T-cell (primary cell): Measurements from ENCODE around the gene TSPAN4. TPM values are rescaled to one million over a fixed set of nuclear protein-coding genes. Genes with fewer than 3 reads are reported as not detected.

Experiments used
- ATAC-seq, 4 experiments: fragments of 200-7000 bp in 3 of 4; fragments of 150-1000 bp in 1 of 4; cut with Tn5 transposase; replicated peaks in 1 of 4; 1 replicate in 3 of 4; 2 replicates in 1 of 4; pipeline ENCODE4 v1.10.0; 2021; ENCODE audit warnings: moderate library complexity in 3 of 4, mild to moderate bottlenecking in 2 of 4, moderate number of reproducible peaks in 1 of 4
- CTCF ChIA-PET, 2 donors: fragments of 300-600 bp; sonication (Branson Sonifier 250); formaldehyde crosslinking; loops; one replicate each; lab custom pipeline; 2022; ENCODE audit warnings: antibody characterized with exemption in 2 of 2; lab: Charles Lee
- POLR2A ChIA-PET, 2 donors: fragments of 300-600 bp; sonication (Branson Sonifier 250); formaldehyde crosslinking; loops; one replicate each; lab custom pipeline; 2022; ENCODE audit warnings: antibody characterized with exemption in 2 of 2; lab: Charles Lee
- DNase-seq, 35 experiments: peaks; one replicate each; pipeline versions ENCODE4 v3.0.0 to v3.0.0-alpha.2; 2013 to 2023
- H3K27ac ChIP-seq: one replicate; pipeline ENCODE4 v1.5.1; 2013; ENCODE audit warnings: low read length
- H3K27me3 ChIP-seq, 2 experiments: replicated peaks in 1 of 2; 1 replicate in 1 of 2; 2 replicates in 1 of 2; pipeline versions ENCODE4 v1.6.1 to v1.7.0; 2013; ENCODE audit warnings: low read length in 1 of 2, mixed read lengths in 1 of 2; ENCODE audit not compliant: control insufficient read depth in 2 of 2, insufficient read depth in 2 of 2; ENCODE audit errors: extremely low read depth in 1 of 2
- H3K36me3 ChIP-seq, 2 donors: 1 replicate in 1 of 2; 2 replicates in 1 of 2; pipeline versions ENCODE4 v1.6.1 to v1.7.0; 2013; ENCODE audit warnings: low read length in 1 of 2; ENCODE audit not compliant: control insufficient read depth in 2 of 2, insufficient read depth in 1 of 2; ENCODE audit errors: extremely low read depth in 1 of 2
- H3K4me1 ChIP-seq, 2 experiments: 1 replicate in 1 of 2; 2 replicates in 1 of 2; pipeline versions ENCODE4 v1.6.1 to v1.7.0; 2013; ENCODE audit warnings: low read length in 2 of 2, mixed read lengths in 1 of 2; ENCODE audit not compliant: insufficient read depth in 2 of 2, control insufficient read depth in 1 of 2; ENCODE audit errors: extremely low read depth in 1 of 2
- H3K4me3 ChIP-seq, 2 donors: 1 replicate in 1 of 2; 2 replicates in 1 of 2; pipeline versions ENCODE4 v1.5.1 to v1.7.0; 2013; ENCODE audit warnings: mild to moderate bottlenecking in 2 of 2, low read length in 1 of 2, moderate library complexity in 1 of 2; ENCODE audit not compliant: control insufficient read depth in 1 of 2; ENCODE audit errors: extremely low read depth in 1 of 2
- H3K9me3 ChIP-seq: 2 replicates; pipeline ENCODE4 v1.7.0; 2013
- H3K27ac Mint-ChIP-seq, 2 donors: one replicate each; pipeline ENCODE4 v1.8.0; 2020 to 2021; ENCODE audit warnings: mild to moderate bottlenecking in 2 of 2, mixed read lengths in 2 of 2
- H3K27me3 Mint-ChIP-seq, 2 donors: one replicate each; pipeline ENCODE4 v1.8.0; 2021 to 2022; ENCODE audit warnings: mixed read lengths in 2 of 2
- H3K36me3 Mint-ChIP-seq: one replicate; pipeline ENCODE4 v1.8.0; 2021; ENCODE audit warnings: mixed read lengths
- H3K4me1 Mint-ChIP-seq, 3 donors: one replicate each; pipeline ENCODE4 v1.8.0; 2020 to 2022; ENCODE audit warnings: mixed read lengths in 3 of 3, mild to moderate bottlenecking in 1 of 3
- H3K4me3 Mint-ChIP-seq, 3 donors: one replicate each; pipeline ENCODE4 v1.8.0; 2020 to 2022; ENCODE audit warnings: mild to moderate bottlenecking in 3 of 3, mixed read lengths in 3 of 3, moderate library complexity in 3 of 3
- H3K9me3 Mint-ChIP-seq, 3 donors: one replicate each; pipeline ENCODE4 v1.8.0; 2020 to 2022; ENCODE audit warnings: mixed read lengths in 3 of 3
- WGBS: methylation state at CpG from one replicate; pipeline ENCODE4 v1.1.5; 2013; ENCODE audit warnings: missing lambda C conversion rate; ENCODE audit not compliant: insufficient coverage; 5-methylcytosine and 5-hydroxymethylcytosine counted together
- total RNA-seq, 35 experiments: library from RNA in 6 of 35; stranded (reverse) in 6 of 35; fragments of 120-200 nt in 1 of 35; gene quantifications; one replicate each; pipeline versions ENCODE4 v1.2.1 to v1.2.4 and lab custom pipeline; 2013 to 2026

TSPAN4 gene
- total RNA-seq, 5 donors from 2014 or later (not counting 1 experiment from before 2014, with no cell fraction given), result 3.1 to 5.8 (median 4.4) TPM

DNA sequence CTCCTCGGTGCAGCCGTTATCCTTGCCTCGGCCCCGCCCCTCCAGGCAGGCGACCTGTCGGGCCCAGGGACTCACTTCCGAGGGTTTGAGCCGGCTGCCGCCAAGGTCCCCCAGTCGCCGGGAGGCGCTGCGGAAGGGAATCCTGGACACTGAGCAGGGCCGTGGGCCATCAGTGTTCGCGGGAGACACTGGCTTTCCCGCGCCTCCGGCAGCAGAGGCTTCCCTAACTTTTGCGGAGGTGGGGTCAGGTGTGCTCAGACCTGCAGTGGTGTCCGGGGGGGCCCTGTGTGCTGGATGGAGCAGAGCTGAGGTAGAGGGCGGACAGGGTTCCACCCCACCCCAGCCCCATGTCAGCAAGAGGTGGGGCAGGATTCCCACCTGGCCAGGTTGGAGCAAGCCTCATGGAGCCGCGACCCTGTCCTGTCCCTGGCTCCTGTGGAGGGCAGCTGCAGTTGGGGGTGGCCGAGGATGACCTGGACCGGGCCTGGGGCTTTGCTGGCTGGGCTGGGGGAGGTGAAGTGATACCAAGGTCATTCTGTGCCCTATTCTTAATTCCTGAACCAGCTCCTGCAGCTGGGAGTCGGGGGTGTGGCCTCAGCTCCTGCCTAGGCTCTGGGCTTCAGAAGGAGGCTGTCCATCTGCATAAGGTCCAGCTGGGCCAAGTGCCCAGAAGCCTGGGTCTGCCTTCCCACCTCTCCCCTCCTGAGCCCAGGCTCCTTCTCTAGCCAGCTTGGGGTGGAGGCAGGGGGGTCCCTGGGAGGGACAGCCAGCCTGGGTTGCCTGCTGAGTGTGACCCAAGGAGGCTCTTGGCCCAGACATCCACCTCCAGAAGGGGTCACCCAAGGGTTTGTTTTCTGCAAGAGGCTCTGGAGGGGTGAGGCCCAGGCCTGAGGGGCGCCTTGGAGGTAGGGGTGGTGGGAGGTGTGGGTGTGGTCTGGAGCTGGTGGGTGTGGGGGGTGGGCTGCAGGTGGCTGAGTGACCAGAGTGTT is 8.4 kb downstream of the TSPAN4 start:
- peaks cover 0 to 8% (median 5%) of the 10 kb centered on the region in 3 donors for H3K4me1 Mint-ChIP-seq
- peaks cover 0 to 58% of the 10 kb centered on the region in 2 experiments for H3K27me3 ChIP-seq
- H3K4me3 Mint-ChIP-seq, result peak overlapping the region; percentile 28 to 49 (median 48)
- no peaks in the 10 kb centered on the region for H3K9me3 Mint-ChIP-seq
- WGBS, result 93% methylated on average over 24 of the region's 28 CpGs
- peaks cover 0 to 2% of the 10 kb centered on the region in 2 donors for H3K27me3 Mint-ChIP-seq
- no peaks in the 10 kb centered on the region for H3K9me3 ChIP-seq
- POLR2A ChIA-PET, result no interaction called here
- CTCF ChIA-PET, result interaction anchor here (0.6 kb wide), 2 partner anchors 194 to 517 kb away, joined by 6 to 8 read pairs; no protein-coding TSS in a partner anchor
- no peak overlapping the region for H3K4me3 ChIP-seq
- H3K4me1 ChIP-seq, result peaks cover 3 to 18% of the 10 kb centered on the region in 2 experiments
- H3K36me3 Mint-ChIP-seq, result no peaks in the 10 kb centered on the region
- DNase-seq (no peak), ATAC-seq (no peak)
- no peak overlapping the region for H3K27ac ChIP-seq
- no peak overlapping the region for H3K27ac Mint-ChIP-seq
- no peaks in the 10 kb centered on the region for H3K36me3 ChIP-seq

DNA sequence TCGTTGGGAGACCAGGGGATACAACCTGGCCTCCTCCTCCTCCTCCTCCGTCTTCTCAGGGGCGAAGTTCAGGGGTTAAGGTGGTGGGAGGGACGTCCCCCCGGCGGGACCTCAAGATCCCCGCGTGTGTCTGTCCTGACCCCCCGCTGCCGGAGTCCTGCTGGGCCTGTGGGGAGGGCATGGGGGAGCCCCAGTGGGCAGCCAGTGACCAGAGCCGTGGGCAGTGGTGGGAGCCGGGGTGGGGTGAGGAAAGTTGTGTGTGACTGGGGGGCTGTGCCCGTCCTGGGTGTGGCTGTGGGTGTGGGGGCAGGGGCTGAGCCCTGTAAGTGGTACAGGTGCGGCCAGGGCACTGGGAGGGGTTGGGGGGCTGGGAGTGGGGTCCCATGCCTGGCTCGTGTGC is 10.1 kb downstream of the TSPAN4 start:
- no peaks in the 10 kb centered on the region for H3K9me3 ChIP-seq
- H3K4me3 ChIP-seq, result no peak overlapping the region
- Mint-ChIP-seq H3K4me3 (no peak overlapping the region), H3K27ac (no peak overlapping the region), H3K9me3 (no peaks in the 10 kb centered on the region), H3K36me3 (no peaks in the 10 kb centered on the region), H3K4me1 (peaks cover 0 to 11% (median 5%) of the 10 kb centered on the region in 3 donors), H3K27me3 (peaks cover 0 to 2% of the 10 kb centered on the region in 2 donors)
- WGBS, result 85% methylated on average over 12 of the region's 15 CpGs
- ATAC-seq, result no peak
- H3K27me3 ChIP-seq, result peaks cover 0 to 42% of the 10 kb centered on the region in 2 experiments
- ChIA-PET POLR2A (interaction anchor here in 1 of 2 donors (0.6 kb wide), 1 partner anchor 10 kb away, joined by 3 read pairs; the partner anchor contains the start of gene TSPAN4), CTCF (no interaction called here)
- no peaks in the 10 kb centered on the region for H3K36me3 ChIP-seq
- no peak overlapping the region for H3K27ac ChIP-seq
- H3K4me1 ChIP-seq, result peaks cover 3 to 23% of the 10 kb centered on the region in 2 experiments
- no peak for DNase-seq

DNA sequence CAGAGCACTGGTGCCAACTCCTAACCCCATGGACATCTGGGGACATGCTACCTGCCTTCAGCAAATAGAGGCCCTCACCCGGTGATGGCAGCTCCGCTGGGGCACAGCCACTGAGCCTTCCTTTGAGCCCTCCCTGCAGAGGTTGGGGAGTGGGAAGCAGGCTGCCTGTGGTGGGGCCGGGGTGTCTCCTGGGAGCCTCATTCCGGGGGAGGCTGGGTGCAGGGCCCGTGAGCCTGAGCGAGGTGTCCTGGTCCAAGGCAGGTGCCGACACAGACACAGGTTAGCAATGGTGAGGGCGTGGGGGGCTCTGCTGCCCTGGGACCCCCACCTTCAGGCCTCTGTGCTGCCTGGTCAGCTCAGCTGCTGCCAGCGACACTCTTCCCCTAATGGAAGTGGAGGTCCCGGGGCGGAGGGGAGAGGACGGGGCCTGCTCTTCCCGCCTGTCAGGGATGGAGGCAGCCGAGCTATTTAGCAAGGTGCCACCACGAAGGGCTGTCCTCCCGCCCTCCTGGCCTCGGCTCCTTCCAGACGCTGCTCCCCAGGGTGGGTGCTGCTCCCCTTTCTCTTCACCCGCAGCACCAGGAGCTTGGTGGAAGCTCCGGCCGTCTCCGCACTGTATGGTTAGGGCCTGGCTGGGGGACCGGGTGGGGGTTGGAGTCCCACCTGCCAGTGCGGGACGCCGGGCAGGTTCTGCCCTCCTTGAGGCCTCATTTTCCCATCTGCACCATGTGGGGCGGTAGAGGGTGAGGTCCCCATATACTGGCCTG is 11.2 kb downstream of the TSPAN4 start:
- peaks cover 0 to 31% of the 10 kb centered on the region in 2 experiments for H3K27me3 ChIP-seq
- Mint-ChIP-seq H3K4me3 (no peak overlapping the region), H3K27me3 (no peaks in the 10 kb centered on the region), H3K27ac (no peak overlapping the region), H3K4me1 (peaks cover 0 to 6% (median 0%) of the 10 kb centered on the region in 3 donors), H3K36me3 (no peaks in the 10 kb centered on the region), H3K9me3 (no peaks in the 10 kb centered on the region)
- no peak overlapping the region for H3K27ac ChIP-seq
- no peaks in the 10 kb centered on the region for H3K9me3 ChIP-seq
- DNase-seq, result no peak
- ATAC-seq, result no peak
- H3K4me3 ChIP-seq, result no peak overlapping the region
- 84% methylated on average over 22 of the region's 27 CpGs for WGBS
- ChIA-PET POLR2A (interaction anchor here in 1 of 2 donors (0.6 kb wide), 1 partner anchor 11 kb away, joined by 3 read pairs; the partner anchor contains the start of gene TSPAN4), CTCF (no interaction called here)
- peaks cover 3 to 13% of the 10 kb centered on the region in 2 experiments for H3K4me1 ChIP-seq
- H3K36me3 ChIP-seq, result no peaks in the 10 kb centered on the region

DNA sequence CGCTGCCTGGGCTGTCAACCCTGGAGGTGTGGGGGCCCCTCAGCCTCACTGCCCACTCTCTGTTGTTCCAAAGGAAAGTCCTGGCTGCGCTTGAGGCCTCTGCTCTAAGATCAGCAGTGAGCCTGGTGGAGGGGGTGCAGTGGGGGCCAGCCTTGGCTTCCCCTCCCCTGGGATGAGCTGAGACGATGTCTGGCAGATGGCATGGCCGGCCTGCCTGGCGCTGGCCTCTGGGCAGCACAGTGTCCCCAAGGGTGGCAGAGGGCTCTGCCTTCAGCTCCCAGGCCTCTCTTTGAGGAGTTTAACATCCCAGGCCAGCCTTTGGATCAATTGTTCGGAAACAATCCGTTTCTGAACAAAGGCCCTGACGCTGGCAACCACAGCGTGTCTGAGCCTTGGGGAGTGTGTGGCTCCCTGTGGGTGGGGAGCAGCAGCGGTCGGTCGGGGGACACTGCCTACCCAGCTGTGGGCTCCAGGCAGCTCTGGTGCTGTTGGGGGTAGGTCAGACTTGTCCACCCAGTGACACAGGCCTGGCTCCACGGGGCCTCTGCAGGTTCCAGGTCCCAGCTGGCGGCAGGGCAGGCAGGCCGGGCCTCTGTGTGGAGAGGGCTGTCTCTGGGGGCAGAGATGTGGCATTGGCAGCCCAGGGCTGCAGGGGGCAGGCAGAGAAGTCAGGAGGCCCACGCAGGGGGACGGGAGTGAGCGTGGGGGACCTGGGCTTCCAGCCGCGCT is 12.1 kb downstream of the TSPAN4 start:
- ATAC-seq, result no peak

DNA sequence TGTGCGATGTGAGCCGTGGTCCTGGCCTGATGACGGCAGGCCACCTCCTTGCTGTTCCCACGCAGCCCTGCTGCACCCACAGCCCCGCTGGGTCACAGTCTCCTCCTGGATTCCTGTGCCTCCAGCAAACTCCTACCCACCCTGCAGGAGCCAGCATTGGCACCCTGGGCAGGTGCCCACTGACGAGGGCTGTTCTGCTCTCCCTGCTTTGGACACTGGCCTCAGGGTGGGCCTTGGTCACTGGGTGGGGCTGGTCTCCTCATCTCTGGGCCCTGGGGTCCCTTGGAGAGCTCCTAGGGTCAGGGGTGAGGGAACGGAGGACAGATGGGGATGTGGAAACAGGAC is 12.7 kb downstream of the TSPAN4 start:
- DNase-seq, result no peak
- POLR2A ChIA-PET, result no interaction called here
- no peaks in the 10 kb centered on the region for H3K9me3 Mint-ChIP-seq

More for the DNA sequence above, 12.1 kb downstream of the TSPAN4 start:
- POLR2A ChIA-PET, result no interaction called here
- Mint-ChIP-seq H3K27me3 (no peaks in the 10 kb centered on the region), H3K36me3 (no peaks in the 10 kb centered on the region), H3K9me3 (no peaks in the 10 kb centered on the region), H3K4me1 (peaks cover 0 to 4% (median 0%) of the 10 kb centered on the region in 3 donors), H3K4me3 (no peak overlapping the region), H3K27ac (no peak overlapping the region)
- CTCF ChIA-PET, result no interaction called here
- whole genome bisulfite sequencing, result 88% methylated on average over 19 of the region's 20 CpGs
- no peaks in the 10 kb centered on the region for H3K9me3 ChIP-seq
- DNase-seq, result no peak
- H3K27me3 ChIP-seq, result peaks cover 0 to 28% of the 10 kb centered on the region in 2 experiments
- peaks cover 0 to 8% of the 10 kb centered on the region in 2 experiments for H3K4me1 ChIP-seq
- H3K27ac ChIP-seq, result no peak overlapping the region
- no peak overlapping the region for H3K4me3 ChIP-seq
- H3K36me3 ChIP-seq, result no peaks in the 10 kb centered on the region

More for the DNA sequence above, 12.7 kb downstream of the TSPAN4 start:
- Mint-ChIP-seq H3K27me3 (no peaks in the 10 kb centered on the region), H3K27ac (no peak overlapping the region), H3K4me3 (no peak overlapping the region), H3K4me1 (peaks cover 0 to 4% (median 0%) of the 10 kb centered on the region in 3 donors), H3K36me3 (no peaks in the 10 kb centered on the region)
- CTCF ChIA-PET, result no interaction called here
- no peak overlapping the region for H3K4me3 ChIP-seq
- peaks cover 0 to 30% of the 10 kb centered on the region in 2 experiments for H3K27me3 ChIP-seq
- no peak for ATAC-seq
- whole genome bisulfite sequencing, result 83% methylated on average over 7 of the region's 7 CpGs
- no peak overlapping the region for H3K27ac ChIP-seq
- H3K4me1 ChIP-seq, result peaks cover 0 to 6% of the 10 kb centered on the region in 2 experiments
- H3K9me3 ChIP-seq, result no peaks in the 10 kb centered on the region
- no peaks in the 10 kb centered on the region for H3K36me3 ChIP-seq
